ENCODE data around the gene GNLY.

GRCh38 chr2:85731606-85732005, 37.4 kb downstream of the GNLY start:
- TF ChIP-seq MAX (IDR thresholded peaks at IDR 0.05) (no peak), CEBPB (IDR thresholded peaks at IDR 0.05) (no peak), REST (IDR thresholded peaks at IDR 0.05; ENCODE audit: low read depth) (no peak), FOXM1 (IDR thresholded peaks at IDR 0.05; ENCODE audit: borderline replicate concordance, low read depth) (no peak), EGR1 (IDR thresholded peaks at IDR 0.05) (no peak), NFIC (IDR thresholded peaks at IDR 0.05) (no peak), TEAD4 (IDR thresholded peaks at IDR 0.05) (no peak), EP300 (IDR thresholded peaks at IDR 0.05; ENCODE audit: borderline replicate concordance) (no peak), RAD21 (IDR thresholded peaks at IDR 0.05; ENCODE audit: low read depth) (no peak)

Data from Ishikawa (cell line).